CD14-positive monocyte (primary cell): Measurements from ENCODE around the gene NCCRP1. TPM values are rescaled to one million over a fixed set of nuclear protein-coding genes. Genes with fewer than 3 reads are reported as not detected.

Experiments
- DNase-seq, 3 donors: peaks; one replicate each; pipeline ENCODE4 v3.0.0-alpha.2; 2011 to 2022
- H2AFZ ChIP-seq: 2 replicates; pipeline ENCODE4 v1.6.0; 2012; ENCODE audit warnings: mild to moderate bottlenecking, low read depth, low read length, inconsistent platforms; ENCODE audit not compliant: insufficient read depth, poor library complexity, severe bottlenecking
- H3K27ac ChIP-seq, 2 donors: 1 replicate in 1 of 2; 2 replicates in 1 of 2; pipeline ENCODE4 v1.5.1; 2012 to 2013; ENCODE audit warnings: low read length in 2 of 2, control low read depth in 1 of 2, inconsistent platforms in 1 of 2, low read depth in 1 of 2, mild to moderate bottlenecking in 1 of 2
- H3K27me3 ChIP-seq, 2 donors: one replicate each; pipeline versions ENCODE4 v1.6.0 to v1.6.1; 2011 to 2013; ENCODE audit warnings: low read length in 2 of 2; ENCODE audit not compliant: control insufficient read depth in 2 of 2, insufficient read depth in 2 of 2
- H3K36me3 ChIP-seq, 2 donors: replicated peaks in 1 of 2; 1 replicate in 1 of 2; 2 replicates in 1 of 2; pipeline versions ENCODE4 v1.5.1 to v1.6.1; 2012 to 2013; ENCODE audit warnings: low read length in 2 of 2, control low read depth in 1 of 2, inconsistent platforms in 1 of 2, mild to moderate bottlenecking in 1 of 2; ENCODE audit not compliant: insufficient read depth in 2 of 2, control insufficient read depth in 1 of 2
- H3K4me1 ChIP-seq, 2 donors: 1 replicate in 1 of 2; 2 replicates in 1 of 2; pipeline versions ENCODE4 v1.5.1 to v1.6.1; 2012 to 2013; ENCODE audit warnings: low read length in 2 of 2, control low read depth in 1 of 2, inconsistent platforms in 1 of 2, mild to moderate bottlenecking in 1 of 2, moderate library complexity in 1 of 2; ENCODE audit not compliant: insufficient read depth in 2 of 2, control insufficient read depth in 1 of 2
- H3K4me2 ChIP-seq: replicated peaks from 2 replicates; pipeline ENCODE3; 2012; ENCODE audit warnings: low read length, moderate library complexity, mild to moderate bottlenecking; ENCODE audit not compliant: poor library complexity, severe bottlenecking; ENCODE audit errors: extremely low read depth
- H3K4me3 ChIP-seq, 3 experiments: fragments of 200-600 bp in 1 of 3; sonication (generic) in 1 of 3; replicated peaks in 1 of 3; 1 replicate in 2 of 3; 2 replicates in 1 of 3; pipeline ENCODE4 v1.5.1; 2011 to 2013; ENCODE audit warnings: low read length in 3 of 3, mild to moderate bottlenecking in 3 of 3, control low read depth in 2 of 3, low read depth in 2 of 3, inconsistent platforms in 1 of 3, moderate library complexity in 1 of 3
- H3K79me2 ChIP-seq: 2 replicates; pipeline ENCODE4 v1.6.0; 2012; ENCODE audit warnings: mild to moderate bottlenecking, control low read depth, inconsistent platforms, low read length, moderate library complexity; ENCODE audit not compliant: insufficient read depth
- H3K9ac ChIP-seq: 2 replicates; pipeline ENCODE4 v1.6.0; 2017; ENCODE audit warnings: low read length, mild to moderate bottlenecking; ENCODE audit not compliant: insufficient read depth, poor library complexity, severe bottlenecking
- H3K9me3 ChIP-seq, 2 donors: replicated peaks in 1 of 2; 1 replicate in 1 of 2; 2 replicates in 1 of 2; pipeline versions ENCODE4 v1.5.1 to v1.6.1; 2012 to 2013; ENCODE audit warnings: low read length in 2 of 2, control low read depth in 1 of 2; ENCODE audit not compliant: control insufficient read depth in 1 of 2, insufficient read depth in 1 of 2
- H4K20me1 ChIP-seq: 2 replicates; pipeline ENCODE4 v1.6.0; 2012; ENCODE audit warnings: mild to moderate bottlenecking, low read length, control low read depth, moderate library complexity; ENCODE audit not compliant: insufficient read depth
- H3K27ac Mint-ChIP-seq, 7 donors: one replicate each; pipeline ENCODE4 v1.8.0; 2020; ENCODE audit warnings: mild to moderate bottlenecking in 7 of 7, mixed read lengths in 7 of 7, moderate library complexity in 6 of 7, inconsistent platforms in 2 of 7
- H3K27me3 Mint-ChIP-seq, 3 donors: one replicate each; pipeline ENCODE4 v1.8.0; 2021 to 2022; ENCODE audit warnings: low read depth in 3 of 3, mild to moderate bottlenecking in 3 of 3, mixed read lengths in 3 of 3, moderate library complexity in 3 of 3, inconsistent platforms in 1 of 3
- H3K36me3 Mint-ChIP-seq, 2 donors: one replicate each; pipeline ENCODE4 v1.8.0; 2020; ENCODE audit warnings: mixed read lengths in 2 of 2, inconsistent platforms in 1 of 2, mild to moderate bottlenecking in 1 of 2
- H3K4me1 Mint-ChIP-seq: one replicate; pipeline ENCODE4 v1.8.0; 2020; ENCODE audit warnings: mild to moderate bottlenecking, mixed read lengths
- H3K4me3 Mint-ChIP-seq, 2 donors: one replicate each; pipeline ENCODE4 v1.8.0; 2020; ENCODE audit warnings: mild to moderate bottlenecking in 2 of 2, mixed read lengths in 2 of 2, moderate library complexity in 1 of 2
- H3K9me3 Mint-ChIP-seq, 7 donors: one replicate each; pipeline ENCODE4 v1.8.0; 2020 to 2022; ENCODE audit warnings: mixed read lengths in 7 of 7, mild to moderate bottlenecking in 6 of 7, moderate library complexity in 6 of 7, inconsistent platforms in 2 of 7
- WGBS: methylation state at CpG from one replicate; pipeline ENCODE4 v1.1.5; 2013; ENCODE audit warnings: missing lambda C conversion rate; ENCODE audit not compliant: insufficient coverage; 5-methylcytosine and 5-hydroxymethylcytosine counted together
- intact Hi-C, 2 donors: fragments of 100-400 bp; cut with micrococcal nuclease; formaldehyde crosslinking; loops; one replicate each; pipeline versions ENCODE4 v1.15.0 to v1.15.1; 2023
- polyA plus RNA-seq, 3 donors: library from polyadenylated mRNA; depleted of rRNA in 1 of 3; unstranded in 2 of 3; stranded (reverse) in 1 of 3; fragments of 300-500 nt in 2 of 3; fragments of >200 nt in 1 of 3; fragmentation: Illumina TruSeq in 2 of 3; gene quantifications; 1 replicate in 2 of 3; 2 replicates in 1 of 3; pipeline ENCODE4 v1.2.3, GENCODE V29; 2012 to 2021
- TF ChIP-seq, protein P1 (sequence below): fragments of 200-600 bp; IDR thresholded peaks from one replicate; pipeline ENCODE4 v1.8.0; 2022; ENCODE audit warnings: antibody characterized with exemption, mild to moderate bottlenecking

NCCRP1 gene
- polyA plus RNA-seq, 3 donors: not detected

DNA sequence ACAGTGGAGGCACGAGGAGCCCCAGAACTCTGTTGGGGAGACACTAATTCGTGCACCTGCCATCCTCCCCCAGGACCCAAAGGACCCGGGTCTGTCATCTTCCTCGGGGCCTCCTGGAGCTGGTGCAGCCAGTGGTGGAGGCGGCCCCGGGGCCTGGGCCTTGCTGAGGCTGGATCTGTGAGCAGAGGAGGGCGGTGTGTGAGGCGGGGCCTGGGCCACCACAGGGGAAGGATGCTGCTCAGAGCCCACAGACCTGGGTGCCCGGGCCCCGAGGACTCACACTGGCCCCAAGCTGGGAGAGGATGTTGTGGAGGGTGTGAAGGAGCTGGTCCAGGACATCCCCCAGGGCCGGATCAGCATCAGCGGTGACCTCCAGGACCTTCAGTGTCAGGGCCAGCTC lies 39.8 kb downstream of the NCCRP1 start:
- Histone ChIP-seq H2AFZ (no peak overlapping the region), H3K27ac (no peak overlapping the region), H3K4me3 (no peak overlapping the region), H3K27me3 (no peaks in the 10 kb centered on the region), H3K9ac (no peak overlapping the region), H3K4me1 (no peaks in the 10 kb centered on the region), H3K36me3 (no peaks in the 10 kb centered on the region), H3K79me2 (no peaks in the 10 kb centered on the region), H3K4me2 (no peak overlapping the region), H4K20me1 (no peaks in the 10 kb centered on the region), H3K9me3 (no peaks in the 10 kb centered on the region)
- intact Hi-C loops: no loop called here
- Mint-ChIP-seq H3K9me3 (no peaks in the 10 kb centered on the region), H3K27me3 (peaks cover 2 to 11% (median 4%) of the 10 kb centered on the region in 3 donors), H3K4me3 (no peak overlapping the region), H3K36me3 (no peaks in the 10 kb centered on the region), H3K27ac (no peak overlapping the region), H3K4me1 (peaks cover 5% of the 10 kb centered on the region)
- TF ChIP-seq, protein P1, sequence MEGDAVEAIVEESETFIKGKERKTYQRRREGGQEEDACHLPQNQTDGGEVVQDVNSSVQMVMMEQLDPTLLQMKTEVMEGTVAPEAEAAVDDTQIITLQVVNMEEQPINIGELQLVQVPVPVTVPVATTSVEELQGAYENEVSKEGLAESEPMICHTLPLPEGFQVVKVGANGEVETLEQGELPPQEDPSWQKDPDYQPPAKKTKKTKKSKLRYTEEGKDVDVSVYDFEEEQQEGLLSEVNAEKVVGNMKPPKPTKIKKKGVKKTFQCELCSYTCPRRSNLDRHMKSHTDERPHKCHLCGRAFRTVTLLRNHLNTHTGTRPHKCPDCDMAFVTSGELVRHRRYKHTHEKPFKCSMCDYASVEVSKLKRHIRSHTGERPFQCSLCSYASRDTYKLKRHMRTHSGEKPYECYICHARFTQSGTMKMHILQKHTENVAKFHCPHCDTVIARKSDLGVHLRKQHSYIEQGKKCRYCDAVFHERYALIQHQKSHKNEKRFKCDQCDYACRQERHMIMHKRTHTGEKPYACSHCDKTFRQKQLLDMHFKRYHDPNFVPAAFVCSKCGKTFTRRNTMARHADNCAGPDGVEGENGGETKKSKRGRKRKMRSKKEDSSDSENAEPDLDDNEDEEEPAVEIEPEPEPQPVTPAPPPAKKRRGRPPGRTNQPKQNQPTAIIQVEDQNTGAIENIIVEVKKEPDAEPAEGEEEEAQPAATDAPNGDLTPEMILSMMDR: no peak
- no peak for DNase-seq
- WGBS: 94% methylated on average over 5 of the region's 12 CpGs

- DNase-seq: no peak
- no peaks in the 10 kb centered on the region for H3K4me1 ChIP-seq
- H3K27ac Mint-ChIP-seq: no peak overlapping the region
- TF ChIP-seq, protein P1: no peak
- no peaks in the 10 kb centered on the region for H3K79me2 ChIP-seq
- H3K9me3 ChIP-seq: no peaks in the 10 kb centered on the region
- no peaks in the 10 kb centered on the region for H3K36me3 ChIP-seq
- 24% methylated on average over 19 of the region's 22 CpGs for WGBS
- H3K27me3 Mint-ChIP-seq: peaks cover 2 to 7% (median 4%) of the 10 kb centered on the region in 3 donors
- no peak overlapping the region for H3K27ac ChIP-seq
- peak overlapping the region; percentile 56 to 64 for H3K4me3 Mint-ChIP-seq
- H2AFZ ChIP-seq: peak overlapping the region; percentile 41
- no peak overlapping the region for H3K4me2 ChIP-seq
- H3K4me1 Mint-ChIP-seq: peaks cover 5% of the 10 kb centered on the region
- no peaks in the 10 kb centered on the region for H3K9me3 Mint-ChIP-seq
- H3K9ac ChIP-seq: peak overlapping the region; percentile 15
- H3K36me3 Mint-ChIP-seq: no peaks in the 10 kb centered on the region
- H3K27me3 ChIP-seq: no peaks in the 10 kb centered on the region
- no peaks in the 10 kb centered on the region for H4K20me1 ChIP-seq
- intact Hi-C loops: no loop called here
- H3K4me3 ChIP-seq: no peak overlapping the region
Observed at GRCh38 chr19:39237200-39238184, 40.7 kb downstream of the NCCRP1 start.
